ENCODE measurements around the gene TRNAU1AP. TPM values are rescaled to one million over a fixed set of nuclear protein-coding genes. Genes with fewer than 3 reads are reported as not detected.

Gene TRNAU1AP
- 22.8 and 23.3 TPM in 2 replicates for total RNA-seq

GRCh38 chr1:28552758-28553663, at the start of gene TRNAU1AP:
Gene TRNAU1AP, plus strand, starts transcription at chr1:28553085. Its CDS starts 26 bp downstream, at chr1:28553111.

DNA sequence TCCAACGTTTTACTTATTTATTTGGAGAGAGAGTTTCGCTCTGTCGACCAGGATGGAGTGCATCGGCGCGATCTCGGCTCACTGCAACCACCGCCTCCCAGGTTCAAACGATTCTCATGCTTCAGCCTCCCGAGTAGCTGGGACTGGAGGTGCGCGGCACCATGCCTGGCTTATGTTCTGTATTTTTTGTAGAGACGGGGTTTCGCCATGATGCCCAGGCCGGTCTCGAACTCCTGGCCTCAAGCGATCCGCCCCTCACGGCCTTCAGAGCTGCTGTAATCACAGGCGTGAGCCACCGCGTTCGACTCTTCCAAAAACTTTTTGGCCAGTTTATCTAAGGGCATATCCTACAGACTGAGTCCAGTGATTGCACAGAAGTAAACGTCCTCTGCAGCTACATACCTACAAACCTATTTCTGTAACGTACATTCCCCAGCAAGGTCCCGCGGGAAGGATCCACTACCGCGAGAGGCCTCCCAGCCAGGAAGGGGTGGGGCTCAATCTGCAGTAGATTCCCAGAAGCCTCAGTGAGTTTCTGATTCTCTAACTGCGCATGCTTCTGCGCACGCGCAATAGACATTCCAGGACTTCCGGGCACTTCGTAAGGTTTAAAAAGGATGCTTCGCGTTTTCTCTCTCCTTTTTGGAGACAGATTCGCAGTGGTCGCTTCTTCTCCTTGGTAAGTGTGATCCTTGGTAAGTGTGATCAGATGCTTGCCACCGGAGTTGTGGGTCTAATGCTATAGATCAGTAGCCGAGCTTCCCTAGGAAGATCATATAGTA, 47.3 kb upstream of the TRNAU1AP start, which contains the start of gene RCC1:
TSS of gene RCC1 (plus strand) at position 638 of the 782 bp plus-strand sequence. CDS start 23,824 bp downstream, outside the sequence.

GRCh38 chr1:28591708-28592320, 38.9 kb downstream of the TRNAU1AP start, which contains the start of gene RAB42:
Gene RAB42, plus strand, starts transcription at chr1:28592265. Its CDS starts 247 bp downstream, at chr1:28592512.

Other genes with a start within 250 kb of the TRNAU1AP start
- 20.2 and 26.3 TPM in 2 replicates for gene MED18, start 224.0 kb upstream of the TRNAU1AP start, total RNA-seq
- 3.1 and 3.7 TPM in 2 replicates for gene PHACTR4, start 183.3 kb upstream of the TRNAU1AP start, total RNA-seq
- 33.1 and 70.1 TPM in 2 replicates for gene RCC1, start 47.0 kb upstream of the TRNAU1AP start, total RNA-seq
- gene RAB42, start 39.2 kb downstream of the TRNAU1AP start, total RNA-seq, result 3.6 and 5.1 TPM in 2 replicates
- gene TAF12, start 90.0 kb downstream of the TRNAU1AP start, total RNA-seq, result 71.5 and 75.9 TPM in 2 replicates
- not detected in 2 replicates for gene RNU11, start 95.5 kb downstream of the TRNAU1AP start, total RNA-seq
- gene GMEB1, start 115.7 kb downstream of the TRNAU1AP start, total RNA-seq, result 4.3 and 6.5 TPM in 2 replicates
- 41.4 and 51.8 TPM in 2 replicates for gene YTHDF2, start 183.9 kb downstream of the TRNAU1AP start, total RNA-seq

Measured in smooth muscle cell of bladder (primary cell).